HCT116 (cell line): ENCODE results near the gene TRMT61B. TPM values are rescaled to one million over a fixed set of nuclear protein-coding genes. Genes with fewer than 3 reads are reported as not detected.

Experiments
- ATAC-seq: fragments of 200-7000 bp; cut with Tn5 transposase; 2 replicates; pipeline ENCODE4 v1.9.1; 2020; ENCODE audit warnings: mild to moderate bottlenecking, moderate library complexity
- BruUV-seq: library from RNA; stranded (reverse); fragments of 400-500 nt; replicated peaks from 2 replicates; lab custom pipeline; 2021; lab: Mats Ljungman, UMichigan
- CTCF ChIA-PET: fragments of 300-600 bp; sonication (Branson Sonifier 250); formaldehyde crosslinking; loops from one replicate; lab custom pipeline; 2021; ENCODE audit warnings: antibody characterized with exemption; lab: Charles Lee
- POLR2A ChIA-PET: fragments of 300-600, 350-600 bp; sonication (Branson Sonifier 250); formaldehyde crosslinking; loops from one replicate; lab custom pipeline; 2021; ENCODE audit warnings: antibody characterized with exemption; lab: Charles Lee
- RAD21 ChIA-PET, 2 experiments: fragments of 300-600 bp; sonication (Branson Sonifier 250); formaldehyde crosslinking; loops; one replicate each; lab custom pipeline; 2023; ENCODE audit warnings: low total read pairs in 2 of 2; ENCODE audit not compliant: uncharacterized antibody in 2 of 2, unreplicated experiment in 2 of 2, low non-redundant PET in 1 of 2; lab: Charles Lee
- DNase-seq: peaks from one replicate; pipeline ENCODE4 v3.0.0-alpha.2; 2010; ENCODE audit warnings: low read depth, low spot score
- H2AFZ ChIP-seq: fragments of 200-600 bp; shearing (Covaris generic), sonication (generic); 2 replicates; pipeline ENCODE4 v1.6.1; 2017; ENCODE audit warnings: low read depth, mixed run types, mixed read lengths, antibody characterized with exemption, low read length; ENCODE audit not compliant: poor library complexity, severe bottlenecking
- H3K27ac ChIP-seq: 2 replicates; pipeline ENCODE4 v1.5.1; 2012; ENCODE audit warnings: low read depth, low read length
- H3K27me3 ChIP-seq: fragments of 200-600 bp; sonication (generic); 2 replicates; pipeline ENCODE4 v1.6.1; 2016; ENCODE audit warnings: mixed run types, low read length, mixed read lengths; ENCODE audit not compliant: insufficient read depth
- H3K36me3 ChIP-seq, 2 experiments: fragments of 200-500 bp in 1 of 2; fragments of 200-600 bp in 1 of 2; sonication (Bioruptor generic) in 1 of 2; sonication (generic) in 1 of 2; 2 replicates each; pipeline versions ENCODE4 v1.5.1 to v1.6.1; 2014 to 2016; ENCODE audit warnings: low read length in 2 of 2, inconsistent platforms in 1 of 2, mixed read lengths in 1 of 2, mixed run types in 1 of 2; ENCODE audit not compliant: insufficient read depth in 2 of 2, control insufficient read depth in 1 of 2
- H3K4me1 ChIP-seq, 2 experiments: fragments of 200-600 bp in 1 of 2; sonication (generic) in 1 of 2; 2 replicates each; pipeline versions ENCODE4 v1.5.1 to v1.6.1; 2012 to 2017; ENCODE audit warnings: low read length in 2 of 2, inconsistent platforms in 1 of 2, mild to moderate bottlenecking in 1 of 2, mixed read lengths in 1 of 2, mixed run types in 1 of 2, moderate library complexity in 1 of 2; ENCODE audit not compliant: insufficient read depth in 2 of 2, control insufficient read depth in 1 of 2
- H3K4me2 ChIP-seq: fragments of 200-600 bp; sonication (generic); 2 replicates; pipeline ENCODE4 v1.6.1; 2017; ENCODE audit warnings: mixed run types, low read length, mixed read lengths
- H3K4me3 ChIP-seq, 2 experiments: fragments of 200-600 bp in 1 of 2; sonication (generic) in 1 of 2; replicated peaks in 1 of 2; 2 replicates each; pipeline ENCODE4 v1.5.1; 2011 to 2016; ENCODE audit warnings: low read length in 2 of 2, control low read depth in 1 of 2, low read depth in 1 of 2, mild to moderate bottlenecking in 1 of 2, mixed read lengths in 1 of 2, mixed run types in 1 of 2
- H3K79me2 ChIP-seq: fragments of 200-600 bp; sonication (generic); 2 replicates; pipeline ENCODE4 v1.6.1; 2017; ENCODE audit warnings: mild to moderate bottlenecking, mixed run types, low read length, moderate library complexity, mixed read lengths; ENCODE audit not compliant: insufficient read depth
- H3K9ac ChIP-seq: fragments of 200-600 bp; sonication (generic); 2 replicates; pipeline ENCODE4 v1.6.1; 2016; ENCODE audit warnings: low read length, mixed read lengths
- H3K9me2 ChIP-seq: fragments of 200-600 bp; sonication (generic), shearing (Covaris generic); 2 replicates; pipeline ENCODE4 v1.6.1; 2017; ENCODE audit warnings: mixed run types, mild to moderate bottlenecking, moderate library complexity; ENCODE audit not compliant: insufficient read depth
- H3K9me3 ChIP-seq, 2 experiments: fragments of 200-500 bp in 1 of 2; fragments of 200-600 bp in 1 of 2; sonication (Bioruptor generic) in 1 of 2; sonication (generic) in 1 of 2; 2 replicates each; pipeline ENCODE4 v1.6.1; 2014 to 2017; ENCODE audit warnings: low read length in 2 of 2, mixed read lengths in 2 of 2, inconsistent platforms in 1 of 2, low read depth in 1 of 2, mild to moderate bottlenecking in 1 of 2, mixed run types in 1 of 2, moderate library complexity in 1 of 2; ENCODE audit not compliant: control insufficient read depth in 1 of 2, insufficient read depth in 1 of 2
- H4K20me1 ChIP-seq: fragments of 200-600 bp; sonication (generic), shearing (Covaris generic); 2 replicates; pipeline ENCODE4 v1.6.1; 2017; ENCODE audit warnings: mixed run types, mild to moderate bottlenecking, moderate library complexity; ENCODE audit not compliant: insufficient read depth
- CBX3 ChIP-seq: IDR thresholded peaks from 2 replicates; pipeline ENCODE4 v1.6.1; 2012; ENCODE audit warnings: low read depth
- CEBPB ChIP-seq: IDR thresholded peaks from 2 replicates; pipeline ENCODE4 v1.6.1; 2012; ENCODE audit warnings: low read depth
- EZH2 ChIP-seq: fragments of 200-600 bp; sonication (generic); IDR thresholded peaks from 2 replicates; pipeline ENCODE4 v1.6.1; 2017; ENCODE audit warnings: antibody characterized with exemption, mixed run types
- EZH2phosphoT487 ChIP-seq: fragments of 200-600 bp; IDR thresholded peaks from 2 replicates; pipeline ENCODE4 v1.6.1; 2018; ENCODE audit warnings: antibody characterized with exemption, borderline replicate concordance
- JUND ChIP-seq: IDR thresholded peaks from 2 replicates; pipeline ENCODE4 v1.6.1; 2012
- SIN3A ChIP-seq: IDR thresholded peaks from 2 replicates; pipeline ENCODE4 v1.6.1; 2012; ENCODE audit warnings: low read depth
- SP1 ChIP-seq: IDR thresholded peaks from 2 replicates; pipeline ENCODE4 v1.6.1; 2012; ENCODE audit warnings: low read depth
- SRF ChIP-seq: IDR thresholded peaks from 2 replicates; pipeline ENCODE4 v1.6.1; 2012; ENCODE audit warnings: low read depth
- ZBTB33 ChIP-seq: IDR thresholded peaks from 2 replicates; pipeline ENCODE4 v1.6.1; 2011; ENCODE audit warnings: mild to moderate bottlenecking, low read length, moderate library complexity; ENCODE audit not compliant: insufficient replicate concordance; ENCODE audit errors: extremely low read depth
- ZFX ChIP-seq: fragments of 450-650 bp; IDR thresholded peaks from 2 replicates; pipeline ENCODE4 v1.6.1; 2017
- ZNF274 ChIP-seq: fragments of 200-500 bp; sonication (Bioruptor generic); IDR thresholded peaks from 2 replicates; pipeline ENCODE4 v1.6.1; 2014; ENCODE audit warnings: mild to moderate bottlenecking, low read depth, low read length, inconsistent platforms
- intact Hi-C: fragments of 100-400 bp; cut with micrococcal nuclease; formaldehyde crosslinking; loops from 2 replicates; pipeline ENCODE4 v1.10.0; 2022
- total RNA-seq: library from RNA; stranded (reverse); gene quantifications from one replicate; pipeline ENCODE4 v1.2.1, GENCODE V29; 2021; ENCODE audit not compliant: unreplicated experiment
- TF ChIP-seq, protein P1 (sequence below): IDR thresholded peaks from 2 replicates; pipeline ENCODE4 v1.6.1; 2012; ENCODE audit warnings: low read depth
- TF ChIP-seq, protein P2 (sequence below): IDR thresholded peaks from 2 replicates; pipeline ENCODE4 v1.6.1; 2012
- TF ChIP-seq, protein P3 (sequence below): IDR thresholded peaks from 2 replicates; pipeline ENCODE4 v1.6.1; 2012

Gene TRMT61B
- total RNA-seq, 1 experiment from 2014 or later = 12.8 TPM

DNA sequence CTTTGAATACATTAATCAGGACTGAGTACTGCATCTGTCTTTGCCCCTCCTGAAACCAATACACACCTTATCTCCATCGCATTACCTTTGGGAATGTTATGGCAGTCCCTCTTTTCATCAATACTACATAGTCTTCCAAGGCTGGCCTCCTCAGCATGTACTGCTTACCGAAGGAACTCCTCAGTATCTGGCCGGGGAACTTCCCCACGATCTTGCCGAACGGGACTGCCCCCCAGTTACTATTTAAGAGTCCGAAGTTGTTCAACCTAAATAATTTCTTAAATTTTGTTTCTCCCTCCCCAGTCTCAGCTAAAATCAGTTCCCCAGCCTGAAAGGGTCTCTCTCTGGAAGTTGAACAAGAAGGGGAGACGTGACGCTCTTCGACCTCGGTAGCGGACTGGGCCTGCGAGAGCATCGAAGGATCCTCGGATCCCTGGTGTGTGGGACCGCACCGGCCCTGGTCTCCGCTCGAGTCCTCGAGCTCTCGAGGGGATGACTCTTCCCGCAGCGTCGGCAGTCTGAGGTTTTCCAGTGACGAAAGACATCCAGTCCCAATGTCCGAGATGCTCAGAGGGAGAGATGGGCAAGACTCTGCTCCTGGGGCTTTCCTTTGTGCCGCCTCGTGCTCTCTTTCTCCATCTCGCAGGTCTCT is 489 bp downstream of the TRMT61B start:
- peaks cover 10 to 14% of the 10 kb centered on the region in 2 experiments; a peak in 3 of 4 replicates for H3K4me1 ChIP-seq
- peak overlapping the region; percentile 99 for H3K4me2 ChIP-seq
- CTCF ChIA-PET = no interaction called here
- ATAC-seq (peak; percentile 54), DNase-seq (no peak)
- TF ChIP-seq ZFX (peak; percentile 67; the same call in 1 of the 2 replicates), ZNF274 (no peak)
- H3K9ac ChIP-seq = peak overlapping the region; percentile 89
- intact Hi-C loops = no loop called here
- H3K9me3 ChIP-seq = no peaks in the 10 kb centered on the region
- H3K9me2 ChIP-seq = no peaks in the 10 kb centered on the region
- H3K4me3 ChIP-seq = peak overlapping the region; percentile 86 to 97
- H2AFZ ChIP-seq = no peak overlapping the region
- no peaks in the 10 kb centered on the region for H3K27me3 ChIP-seq
- H3K36me3 ChIP-seq = 0 out of 4 replicates have a peak, but pooled peaks cover 0 to 3% of the 10 kb centered on the region in 2 experiments
- no peaks in the 10 kb centered on the region for H4K20me1 ChIP-seq
- POLR2A ChIA-PET = interaction anchor here (0.7 to 1.4 kb wide), 4 partner anchors 9 to 118 kb away, joined by 3 to 6 read pairs (median 3); partner anchors contain the start of genes PPP1CB and WDR43
- BruUV-seq = TSS peak; percentile 56
- RAD21 ChIA-PET = no interaction called here
- peak overlapping the region; percentile 54 for H3K27ac ChIP-seq
- H3K79me2 ChIP-seq = peaks cover 49% of the 10 kb centered on the region

DNA sequence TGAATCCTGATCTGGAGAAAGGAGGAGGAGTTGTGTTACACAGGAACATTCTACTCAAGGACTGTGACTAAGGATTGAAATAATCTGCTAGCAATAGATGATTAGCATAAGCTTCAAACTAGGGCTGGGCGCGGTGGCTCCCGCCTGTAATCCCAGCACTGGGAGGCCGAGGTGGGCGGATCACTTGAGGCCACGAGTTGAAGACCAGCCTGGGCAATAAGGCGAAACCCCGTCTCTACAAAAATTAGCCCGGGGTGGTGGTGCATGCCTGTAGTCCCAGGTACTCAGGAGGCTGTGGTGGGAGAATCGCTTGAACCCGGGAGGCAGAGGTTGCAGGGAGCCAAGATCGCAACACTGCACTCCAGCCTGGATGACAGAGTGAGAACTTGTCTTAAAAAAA is 1.5 kb downstream of the TRMT61B start:
- peak overlapping the region; percentile 4 to 97; a peak in 3 of 4 replicates for H3K4me3 ChIP-seq
- BruUV-seq = no TSS peak
- H3K4me2 ChIP-seq = peak overlapping the region; percentile 99; the same call in 1 of the 2 replicates
- H3K27ac ChIP-seq = no peak overlapping the region
- no peaks in the 10 kb centered on the region for H3K27me3 ChIP-seq
- ChIA-PET POLR2A (no interaction called here), CTCF (no interaction called here), RAD21 (no interaction called here)
- TF ChIP-seq, protein P1, sequence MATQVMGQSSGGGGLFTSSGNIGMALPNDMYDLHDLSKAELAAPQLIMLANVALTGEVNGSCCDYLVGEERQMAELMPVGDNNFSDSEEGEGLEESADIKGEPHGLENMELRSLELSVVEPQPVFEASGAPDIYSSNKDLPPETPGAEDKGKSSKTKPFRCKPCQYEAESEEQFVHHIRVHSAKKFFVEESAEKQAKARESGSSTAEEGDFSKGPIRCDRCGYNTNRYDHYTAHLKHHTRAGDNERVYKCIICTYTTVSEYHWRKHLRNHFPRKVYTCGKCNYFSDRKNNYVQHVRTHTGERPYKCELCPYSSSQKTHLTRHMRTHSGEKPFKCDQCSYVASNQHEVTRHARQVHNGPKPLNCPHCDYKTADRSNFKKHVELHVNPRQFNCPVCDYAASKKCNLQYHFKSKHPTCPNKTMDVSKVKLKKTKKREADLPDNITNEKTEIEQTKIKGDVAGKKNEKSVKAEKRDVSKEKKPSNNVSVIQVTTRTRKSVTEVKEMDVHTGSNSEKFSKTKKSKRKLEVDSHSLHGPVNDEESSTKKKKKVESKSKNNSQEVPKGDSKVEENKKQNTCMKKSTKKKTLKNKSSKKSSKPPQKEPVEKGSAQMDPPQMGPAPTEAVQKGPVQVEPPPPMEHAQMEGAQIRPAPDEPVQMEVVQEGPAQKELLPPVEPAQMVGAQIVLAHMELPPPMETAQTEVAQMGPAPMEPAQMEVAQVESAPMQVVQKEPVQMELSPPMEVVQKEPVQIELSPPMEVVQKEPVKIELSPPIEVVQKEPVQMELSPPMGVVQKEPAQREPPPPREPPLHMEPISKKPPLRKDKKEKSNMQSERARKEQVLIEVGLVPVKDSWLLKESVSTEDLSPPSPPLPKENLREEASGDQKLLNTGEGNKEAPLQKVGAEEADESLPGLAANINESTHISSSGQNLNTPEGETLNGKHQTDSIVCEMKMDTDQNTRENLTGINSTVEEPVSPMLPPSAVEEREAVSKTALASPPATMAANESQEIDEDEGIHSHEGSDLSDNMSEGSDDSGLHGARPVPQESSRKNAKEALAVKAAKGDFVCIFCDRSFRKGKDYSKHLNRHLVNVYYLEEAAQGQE = no peak
- TF ChIP-seq JUND (no peak), CEBPB (no peak), ZBTB33 (no peak), ZNF274 (no peak), SP1 (no peak), EZH2 (no peak), EZH2phosphoT487 (no peak), SRF (no peak), CBX3 (no peak), SIN3A (no peak)
- TF ChIP-seq, protein P2, sequence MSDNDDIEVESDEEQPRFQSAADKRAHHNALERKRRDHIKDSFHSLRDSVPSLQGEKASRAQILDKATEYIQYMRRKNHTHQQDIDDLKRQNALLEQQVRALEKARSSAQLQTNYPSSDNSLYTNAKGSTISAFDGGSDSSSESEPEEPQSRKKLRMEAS = no peak
- TF ChIP-seq, protein P3, sequence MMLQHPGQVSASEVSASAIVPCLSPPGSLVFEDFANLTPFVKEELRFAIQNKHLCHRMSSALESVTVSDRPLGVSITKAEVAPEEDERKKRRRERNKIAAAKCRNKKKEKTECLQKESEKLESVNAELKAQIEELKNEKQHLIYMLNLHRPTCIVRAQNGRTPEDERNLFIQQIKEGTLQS = no peak
- ATAC-seq = no peak
- no peak overlapping the region for H2AFZ ChIP-seq
- intact Hi-C loops = no loop called here
- peaks cover 0 to 9% of the 10 kb centered on the region in 2 experiments; a peak in 1 of 4 replicates for H3K36me3 ChIP-seq
- H3K4me1 ChIP-seq = peaks cover 10 to 14% of the 10 kb centered on the region in 2 experiments; a peak in 3 of 4 replicates
- no peaks in the 10 kb centered on the region for H3K9me3 ChIP-seq
- H4K20me1 ChIP-seq = no peaks in the 10 kb centered on the region
- no peak for DNase-seq
- peaks cover 59% of the 10 kb centered on the region for H3K79me2 ChIP-seq
- H3K9me2 ChIP-seq = no peaks in the 10 kb centered on the region
- H3K9ac ChIP-seq = no peak overlapping the region
